ENCODE results near the gene GLIS2.
"Not testable (repeated sequence)": the region's sequence is repeated elsewhere in the genome, so short reads cannot be mapped to it uniquely, and the experiment has no call there.

The GLIS2 gene

DNA sequence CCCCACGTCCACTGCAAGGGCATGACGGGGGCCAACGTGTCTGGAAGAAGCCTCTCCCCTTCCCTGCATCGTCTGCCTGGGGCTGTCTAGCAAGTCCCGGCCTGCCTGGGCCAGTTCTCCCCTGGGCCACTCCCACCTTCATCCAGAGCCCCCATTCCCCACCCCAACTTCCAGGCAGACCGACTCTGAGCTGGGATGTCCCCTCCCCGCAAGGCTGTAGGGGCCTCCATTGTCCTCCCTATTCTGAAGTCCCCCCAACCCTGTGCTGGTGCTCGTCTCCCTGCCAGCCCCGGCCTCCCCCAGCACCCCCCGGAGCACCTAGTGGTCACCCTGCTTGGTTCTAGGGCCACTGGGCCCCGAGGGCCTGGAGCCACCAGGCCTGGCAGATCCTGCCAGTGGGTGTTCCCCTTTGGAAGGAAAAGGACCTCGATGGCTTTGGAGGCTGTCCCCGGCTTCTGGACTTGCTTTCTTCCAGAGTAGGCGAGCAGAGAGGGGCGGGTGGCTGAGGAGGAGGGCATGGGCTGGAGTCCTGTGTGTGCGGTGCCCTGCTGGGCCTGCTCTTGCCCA is 4.8 kb downstream of the GLIS2 start:
- DNase-seq (ENCODE audit: low read depth) = no peak

DNA sequence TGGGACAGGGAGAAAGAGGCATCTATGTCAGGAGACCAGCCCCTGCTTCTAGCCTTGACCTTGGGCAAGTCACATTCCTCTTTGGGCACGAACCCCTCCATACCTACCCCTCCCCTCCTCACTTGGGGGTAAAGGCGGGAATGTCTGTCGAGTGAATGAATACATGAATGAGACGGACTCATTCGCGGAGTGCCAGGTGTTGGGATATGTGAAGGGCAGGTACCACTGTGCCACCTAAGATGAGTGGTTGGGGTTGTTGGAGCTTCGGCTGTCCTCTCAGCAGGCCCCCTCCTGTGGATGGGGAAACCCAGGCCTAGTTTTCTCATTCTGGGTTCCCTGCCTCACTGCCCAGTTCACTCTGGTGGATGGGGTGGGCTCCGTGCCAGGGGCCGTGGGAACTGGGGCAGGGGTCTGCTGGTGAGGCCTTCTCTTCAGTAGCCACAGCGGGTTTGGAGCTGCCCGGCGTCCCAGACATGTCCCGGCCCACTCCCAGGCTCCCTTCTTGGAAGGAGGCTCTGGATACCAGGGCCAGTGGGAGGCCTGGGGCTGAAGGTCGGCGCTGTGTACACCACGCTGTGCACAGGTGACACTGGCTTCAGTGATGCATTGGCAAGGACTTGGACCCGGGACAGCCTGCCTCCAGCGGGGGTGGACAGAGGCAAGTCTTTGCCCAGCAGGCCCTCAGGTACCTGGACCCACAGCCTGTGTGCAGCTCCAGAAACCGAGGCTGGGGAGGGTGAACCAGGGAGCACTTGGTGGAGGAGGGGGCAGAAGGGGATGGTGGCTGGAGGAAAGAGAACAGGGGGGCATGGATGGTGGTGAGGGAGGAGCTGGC is 5.6 kb downstream of the GLIS2 start:
- DNase-seq (ENCODE audit: low read depth) = no peak

DNA sequence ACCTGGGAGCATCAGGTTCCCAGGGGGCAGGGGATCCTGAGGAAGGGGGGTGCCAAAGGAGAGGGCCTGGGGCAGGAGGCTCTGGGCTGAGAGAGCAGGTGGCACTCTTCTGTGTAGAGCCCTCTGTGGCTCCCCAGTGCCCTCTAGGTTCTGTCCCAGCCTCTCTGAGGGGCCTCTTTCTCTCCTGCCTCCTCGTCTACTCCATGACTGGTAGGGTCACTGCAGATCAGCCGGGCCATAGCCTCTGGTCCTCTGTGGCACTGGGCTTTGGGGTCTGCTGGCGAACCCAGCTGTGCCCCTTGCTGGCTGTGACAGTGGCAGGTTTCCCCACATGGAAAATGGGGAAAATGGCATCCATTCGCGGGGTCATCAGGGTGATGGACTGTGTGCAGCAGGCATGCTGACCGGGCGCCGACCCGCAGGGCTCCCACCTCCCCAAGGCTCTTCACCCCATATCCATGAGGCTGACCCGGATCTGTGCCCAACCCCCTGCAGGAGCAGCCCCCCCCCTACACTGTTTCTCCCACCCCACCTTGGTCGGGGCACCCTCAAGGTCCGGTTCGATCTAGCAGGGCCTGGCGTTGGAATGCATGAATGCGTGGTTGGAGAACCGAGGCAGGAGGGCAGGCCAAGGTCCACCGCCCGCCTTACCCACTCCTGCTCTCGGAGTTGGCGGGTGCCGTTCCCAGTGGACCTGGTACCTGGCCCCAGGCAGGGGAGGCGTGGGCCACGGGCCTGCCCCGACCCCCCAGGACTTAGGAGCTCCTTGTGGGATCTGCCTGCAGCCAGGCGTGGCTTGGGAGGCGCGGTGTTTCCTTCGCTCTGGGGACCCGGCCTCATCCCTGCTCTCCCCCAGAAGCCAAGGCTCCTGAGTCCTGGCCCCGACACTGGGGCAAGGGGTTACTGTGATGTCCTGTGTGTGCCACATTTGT is 6.5 kb downstream of the GLIS2 start:
- no peak for DNase-seq (ENCODE audit: low read depth)

DNA sequence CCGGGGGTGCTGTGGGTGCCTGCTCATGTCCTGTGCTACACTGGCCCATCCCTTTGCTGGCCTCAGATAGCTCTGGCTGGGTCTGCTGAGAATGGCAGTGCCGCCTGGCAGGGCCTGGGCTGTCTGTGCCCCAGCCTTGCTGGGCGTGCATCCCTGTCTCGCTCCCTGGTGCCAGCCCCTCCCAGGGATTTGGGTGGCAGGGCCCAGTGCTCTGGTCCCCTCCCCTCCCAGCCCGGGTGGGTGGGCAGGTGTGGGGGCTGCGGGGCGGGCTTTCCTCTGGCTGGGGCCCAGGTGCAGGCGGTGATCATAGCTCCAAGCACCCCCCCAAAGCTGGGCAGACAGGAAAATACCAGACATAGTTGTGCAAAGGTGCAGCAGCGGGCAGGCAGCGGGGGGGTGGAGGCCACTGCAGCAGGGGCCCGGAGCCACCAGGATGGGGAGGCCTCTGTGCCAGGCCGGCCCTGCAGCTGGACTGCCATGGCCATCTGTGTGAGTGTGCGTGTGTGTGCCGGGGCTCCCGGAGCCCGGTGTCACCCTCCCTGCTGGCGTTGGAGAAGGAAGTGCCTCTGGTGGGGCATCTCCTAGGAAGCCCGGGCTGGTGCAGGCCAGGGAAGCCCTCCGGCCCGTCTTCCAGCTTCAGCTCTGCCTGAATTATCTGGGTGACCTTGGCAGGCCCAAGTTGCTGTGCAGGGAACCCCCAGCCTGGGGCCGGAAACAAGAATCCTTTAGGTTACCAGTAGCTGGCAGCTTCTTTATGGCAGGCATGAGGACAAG is 7.4 kb downstream of the GLIS2 start:
- DNase-seq (ENCODE audit: low read depth) = no peak

DNA sequence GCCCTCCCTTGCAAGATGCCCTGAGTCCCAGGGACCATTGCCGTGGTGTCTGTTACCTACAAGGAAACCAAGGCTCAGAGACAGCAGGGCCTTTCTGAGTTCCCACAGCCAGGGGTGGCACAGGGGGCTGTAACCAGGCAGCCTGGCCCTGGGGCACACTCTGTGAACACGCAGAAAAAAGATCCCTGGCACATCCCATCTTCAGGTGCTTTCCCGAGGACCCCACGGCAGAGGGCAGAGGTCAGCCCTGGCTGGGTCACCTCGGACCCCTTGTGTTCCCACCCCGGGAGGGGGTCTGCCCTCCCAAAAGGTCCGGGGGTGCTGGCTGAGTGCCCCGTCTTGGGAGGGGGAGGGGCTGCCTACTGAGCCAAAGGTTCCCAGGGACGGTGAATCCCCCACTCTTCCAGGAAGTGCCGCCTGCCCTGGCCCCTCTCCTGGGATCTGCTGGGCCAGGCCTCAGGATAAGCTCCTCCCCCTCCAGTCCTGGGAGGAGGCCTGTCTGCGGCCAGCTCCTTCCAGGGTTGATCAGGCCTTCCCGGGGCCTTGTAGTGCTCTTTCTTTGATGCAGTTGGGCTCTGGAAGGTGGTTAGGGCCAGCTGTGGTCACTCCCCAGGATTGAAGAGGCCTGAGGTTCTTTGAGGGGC is 8.1 kb downstream of the GLIS2 start:
- no peak for DNase-seq (ENCODE audit: low read depth)

DNA sequence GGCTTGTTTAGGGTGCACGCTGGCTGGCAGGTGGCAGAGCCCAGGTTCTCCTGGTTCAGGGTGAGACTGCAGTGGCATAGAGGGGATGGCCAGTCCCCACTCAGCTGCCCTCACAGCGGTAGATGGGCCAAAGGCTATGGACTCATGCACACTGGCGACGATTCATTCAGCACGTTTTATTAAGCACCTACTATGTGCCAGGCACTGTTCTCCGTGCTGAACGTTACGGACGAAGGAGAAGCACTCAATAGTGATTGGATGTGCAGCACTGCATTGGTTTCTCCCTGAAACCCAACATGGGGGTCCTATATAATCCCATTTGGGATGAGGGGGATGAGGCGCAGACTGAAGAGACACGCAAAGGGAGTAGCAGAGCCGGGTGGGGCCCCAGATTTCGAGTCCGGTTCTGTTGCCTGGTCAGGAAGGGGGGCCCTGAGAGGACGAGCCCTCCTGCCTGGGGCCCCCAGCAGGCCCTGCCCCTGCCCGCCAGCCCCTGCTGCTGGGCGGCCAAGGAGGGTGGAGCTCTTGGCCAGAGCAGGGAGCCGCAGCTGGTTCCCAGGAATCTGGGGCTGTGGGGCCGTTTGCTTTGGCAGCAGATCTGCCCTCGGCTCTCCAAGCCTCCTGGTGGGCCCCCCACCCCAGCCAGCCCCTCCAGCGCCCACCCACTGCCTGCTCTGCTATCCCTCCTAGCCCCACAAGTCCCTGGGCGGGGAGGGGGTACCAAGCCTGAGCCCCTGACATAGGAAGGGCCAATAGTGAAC is 8.8 kb downstream of the GLIS2 start:
- no peak for DNase-seq (ENCODE audit: low read depth)

DNA sequence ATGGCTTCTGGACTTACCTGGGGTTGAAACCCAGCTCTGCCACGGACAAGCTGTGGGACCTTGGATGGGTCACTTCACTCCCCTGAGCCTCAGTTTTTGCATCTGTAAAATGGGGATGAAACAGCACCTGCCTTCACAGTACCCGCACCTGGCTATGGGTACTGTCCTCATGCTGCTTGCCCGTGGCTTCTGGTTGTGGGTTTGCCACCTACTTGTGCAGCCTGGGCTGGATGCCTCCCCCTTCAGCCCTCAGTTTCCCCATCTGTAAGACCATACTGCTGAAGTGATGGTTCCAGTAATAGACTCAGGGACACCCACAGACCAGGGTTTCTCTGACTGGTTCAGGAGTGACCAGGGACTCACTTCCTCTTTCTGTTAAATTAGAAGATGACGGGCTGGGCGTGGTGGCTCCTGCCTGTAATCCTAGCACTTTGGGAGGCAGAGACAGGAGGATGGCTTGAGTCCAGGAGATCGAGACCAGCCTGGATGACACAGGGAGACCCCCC is 9.4 kb downstream of the GLIS2 start:
- DNase-seq (ENCODE audit: low read depth) = no peak

DNA sequence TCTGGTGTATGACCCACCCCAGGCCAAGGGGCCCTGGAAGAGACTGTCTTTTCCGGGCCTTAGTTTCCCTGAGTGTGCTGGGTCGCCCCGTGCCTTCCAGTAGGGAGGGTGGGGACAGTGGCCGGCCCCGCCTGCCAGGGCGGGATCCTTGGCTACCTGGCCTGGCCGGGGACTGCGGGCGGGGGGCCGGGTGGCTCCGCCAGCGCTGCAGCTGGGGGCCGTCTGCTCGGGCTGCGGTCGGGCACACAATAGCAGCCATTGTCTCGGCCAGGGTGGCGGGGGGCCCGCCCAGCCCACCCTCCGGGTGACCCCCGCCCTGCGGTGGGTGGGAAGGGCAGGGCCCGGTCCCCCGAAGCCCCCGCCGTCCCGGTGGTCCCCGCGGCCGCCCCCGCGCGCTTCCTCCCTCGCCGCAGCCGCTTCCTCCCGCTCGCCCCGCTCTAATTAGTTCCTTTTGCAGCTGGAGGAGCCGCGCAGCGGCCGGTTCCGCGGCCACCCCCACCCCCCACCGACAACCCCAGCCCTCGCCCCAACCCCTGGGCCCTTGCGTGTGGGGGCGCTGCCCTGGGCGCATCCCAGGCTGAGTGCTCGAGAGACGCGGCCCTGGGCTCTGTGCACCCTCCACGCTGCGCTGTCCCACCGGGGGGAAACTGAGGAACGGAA is 11.6 kb downstream of the GLIS2 start:
- DNase-seq (ENCODE audit: low read depth) = no peak

DNA sequence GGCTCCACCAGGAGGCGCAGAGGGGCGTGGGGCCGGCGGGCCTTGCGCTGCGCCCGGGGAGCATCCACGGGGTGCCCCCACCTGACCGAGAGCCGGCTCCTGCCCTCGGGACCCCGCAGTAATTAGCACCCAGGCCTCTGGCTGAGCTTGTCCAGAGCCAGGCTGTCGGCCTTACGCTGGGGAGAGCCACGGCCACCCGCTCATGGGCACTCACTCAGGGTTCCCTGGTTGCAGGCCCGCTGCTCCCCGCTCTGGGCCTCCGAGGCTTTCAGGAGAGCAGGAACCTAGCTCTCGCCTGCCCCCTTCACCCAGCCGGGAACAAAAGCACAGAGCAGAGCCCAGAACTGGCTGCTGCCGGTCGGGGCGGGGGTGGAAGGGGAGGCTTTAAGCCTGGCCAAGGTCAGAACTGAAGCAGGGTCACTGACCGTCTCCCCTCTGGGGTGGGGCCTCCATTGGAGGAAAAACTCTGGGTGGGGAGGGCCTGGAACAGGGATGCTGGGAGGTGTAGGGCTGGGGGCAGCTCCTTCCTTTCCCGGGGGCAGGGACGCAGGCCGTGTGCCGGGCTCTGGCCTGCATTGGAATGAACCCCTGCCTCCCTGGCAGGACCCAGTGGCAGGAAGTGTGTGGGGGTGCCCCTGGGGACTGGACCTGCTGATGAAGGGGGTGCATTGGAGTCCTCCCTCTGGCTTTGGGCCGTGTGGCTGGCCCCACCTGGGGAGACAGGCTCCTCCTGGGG is 12.3 kb downstream of the GLIS2 start:
- DNase-seq (ENCODE audit: low read depth) = peak; percentile 25

DNA sequence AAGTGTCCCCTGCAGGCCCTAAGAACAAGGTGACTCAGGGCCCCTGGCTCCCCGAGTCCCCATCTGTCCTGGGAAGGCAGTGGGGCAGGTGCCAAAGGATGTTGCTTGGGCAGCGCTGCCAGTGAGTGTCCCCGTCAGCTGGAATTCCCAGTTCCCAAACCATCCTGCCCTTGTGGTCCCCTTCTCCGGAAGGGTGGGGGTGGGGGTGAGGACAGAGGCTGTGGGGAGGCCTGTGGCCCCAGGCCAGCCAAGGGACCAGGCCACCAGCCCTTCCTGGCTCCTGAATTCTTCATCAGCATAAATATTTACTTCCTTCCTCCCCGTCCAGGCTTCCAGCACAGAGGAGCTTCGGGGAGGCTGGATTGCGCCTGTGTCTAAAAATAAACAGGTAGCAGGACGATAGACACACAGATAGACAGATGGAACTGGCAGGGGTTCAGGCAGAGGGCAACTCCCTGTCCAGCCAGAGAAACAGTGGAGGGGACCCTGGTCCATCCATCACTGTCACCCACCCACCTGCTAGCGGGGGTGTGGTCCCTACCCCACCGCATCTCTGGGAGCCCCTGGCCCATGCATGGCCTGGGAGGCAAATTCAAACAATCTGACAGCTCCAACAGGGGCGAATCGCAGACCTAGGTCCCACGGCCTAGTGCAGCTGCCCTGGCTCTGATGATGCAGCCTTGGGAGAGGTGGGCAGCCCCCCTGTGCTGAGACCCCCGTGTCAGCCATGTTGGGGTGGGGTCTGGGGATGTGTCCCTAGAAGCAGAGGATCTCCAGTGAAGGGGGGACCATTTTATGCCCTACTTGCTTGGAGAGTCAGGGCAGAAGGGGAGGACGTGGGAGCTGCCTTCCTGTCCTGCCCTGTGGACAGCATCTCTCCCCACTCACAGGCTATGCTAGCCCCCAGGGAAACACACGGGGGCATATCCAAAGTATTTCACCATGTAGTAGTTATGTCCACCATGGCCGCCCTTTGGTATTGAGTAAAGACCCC is 13.2 kb downstream of the GLIS2 start:
- no peak for DNase-seq (ENCODE audit: low read depth)

DNA sequence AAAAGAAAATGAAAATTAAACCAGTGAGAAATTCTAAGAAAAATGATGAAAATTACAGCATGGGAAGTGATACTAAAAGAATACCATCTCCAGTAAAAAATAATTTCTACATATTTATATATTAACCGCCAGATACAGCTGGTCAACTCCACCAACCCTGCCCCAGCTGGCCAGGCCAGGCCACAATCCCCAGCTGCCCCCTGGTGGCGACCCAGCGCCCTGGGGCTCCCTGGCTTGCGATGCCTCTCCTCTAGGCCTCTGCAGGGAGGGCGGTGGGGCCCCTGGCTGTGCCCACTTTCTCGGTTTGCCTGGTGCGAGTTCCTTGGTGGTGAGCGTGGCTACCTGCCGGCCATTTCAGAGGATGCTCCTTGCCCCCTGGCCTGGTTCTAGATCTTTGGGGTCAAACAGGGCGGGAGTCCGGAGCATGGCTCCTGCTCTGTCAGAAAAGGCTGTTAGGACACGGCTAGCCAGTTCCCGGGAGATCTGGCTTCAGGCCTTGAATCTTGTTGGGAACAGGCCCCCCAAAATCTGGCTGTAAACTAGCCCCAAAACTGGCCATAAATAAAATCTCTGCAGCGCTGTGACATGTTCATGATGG is 14.5 kb downstream of the GLIS2 start:
- no peak for DNase-seq (ENCODE audit: low read depth)

DNA sequence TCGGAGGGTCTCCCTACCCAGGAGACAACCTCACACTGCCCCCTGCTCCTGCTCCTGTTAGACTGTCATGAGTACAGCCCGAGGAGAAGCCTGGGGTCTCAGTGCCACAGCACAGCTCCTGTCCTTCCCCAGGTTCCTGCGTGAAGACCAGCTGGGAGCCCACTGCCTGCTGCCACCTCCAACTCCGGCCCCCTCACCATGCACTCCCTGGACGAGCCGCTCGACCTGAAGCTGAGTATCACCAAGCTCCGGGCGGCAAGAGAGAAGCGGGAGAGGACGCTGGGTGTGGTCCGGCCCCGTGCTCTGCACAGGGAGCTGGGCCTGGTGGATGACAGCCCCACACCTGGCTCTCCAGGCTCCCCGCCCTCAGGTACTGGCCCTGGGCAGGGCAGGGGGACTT is 16.2 kb downstream of the GLIS2 start:
- DNase-seq (ENCODE audit: low read depth) = no peak

DNA sequence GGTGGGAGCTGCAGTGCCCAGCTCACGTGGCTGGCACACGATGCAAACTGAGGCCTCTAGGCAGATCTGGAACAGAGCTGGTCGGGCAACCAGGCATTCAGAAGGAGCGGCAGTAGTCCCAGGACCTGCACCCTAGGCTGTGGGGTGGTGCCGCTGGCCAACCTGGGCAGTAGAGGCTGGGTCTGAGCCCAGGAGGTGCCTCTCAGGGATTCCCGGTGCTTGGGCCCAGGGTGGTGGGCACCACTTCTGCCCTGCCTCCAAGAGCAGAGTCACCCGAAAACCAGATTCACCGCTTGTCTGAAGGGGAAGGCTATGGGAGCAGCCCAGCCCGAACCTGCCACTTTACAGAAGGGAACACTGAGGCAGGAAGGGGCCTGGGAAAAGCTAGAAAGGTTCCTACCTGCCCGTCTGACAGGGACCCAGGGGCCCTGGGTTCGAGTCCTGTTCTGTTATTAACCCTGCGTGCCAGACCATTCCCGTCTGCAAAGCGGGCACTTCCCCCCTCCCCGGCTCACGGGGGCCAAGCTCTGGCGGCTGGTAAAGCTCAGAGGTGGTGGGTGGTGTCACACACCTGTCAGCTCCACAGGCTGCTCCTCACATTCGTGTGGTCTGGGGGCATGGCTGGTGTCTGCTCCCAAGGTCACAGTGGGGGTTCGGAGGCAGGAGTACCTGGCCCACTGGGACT is 16.9 kb downstream of the GLIS2 start:
- no peak for DNase-seq (ENCODE audit: low read depth)

DNA sequence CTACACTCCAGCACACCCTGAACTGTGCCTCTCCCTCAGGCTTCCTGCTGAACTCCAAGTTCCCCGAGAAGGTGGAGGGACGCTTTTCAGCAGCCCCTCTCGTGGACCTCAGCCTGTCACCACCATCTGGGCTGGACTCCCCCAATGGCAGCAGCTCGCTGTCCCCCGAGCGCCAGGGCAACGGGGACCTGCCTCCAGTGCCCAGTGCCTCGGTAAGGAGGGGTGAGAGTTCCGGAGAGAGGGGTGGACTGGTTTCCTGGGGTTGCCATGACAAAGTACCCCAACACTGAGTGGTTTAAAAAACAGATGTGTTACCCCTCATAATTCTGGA is 17.4 kb downstream of the GLIS2 start:
- no peak for DNase-seq (ENCODE audit: low read depth)

DNA sequence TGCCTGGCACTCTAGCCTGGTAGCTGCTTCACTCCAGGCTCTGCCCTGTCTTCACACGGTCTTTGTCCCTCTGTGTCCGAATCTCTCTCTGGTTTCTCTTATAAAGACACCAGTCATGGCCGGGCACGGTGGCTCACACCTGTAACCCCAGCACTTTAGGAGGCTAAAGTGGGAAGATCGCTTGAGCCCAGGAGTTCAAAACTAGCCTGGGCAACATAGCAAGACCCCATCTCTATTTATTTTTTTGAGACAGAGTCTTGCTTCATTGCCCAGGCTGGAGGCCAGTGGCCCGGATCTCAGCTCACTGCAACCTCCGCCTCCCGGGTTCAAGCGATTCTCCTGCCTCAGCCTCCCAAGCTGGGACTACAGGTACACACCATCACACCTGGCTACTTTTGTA is 17.8 kb downstream of the GLIS2 start:
- not testable (repeated sequence) for DNase-seq (ENCODE audit: low read depth)

DNA sequence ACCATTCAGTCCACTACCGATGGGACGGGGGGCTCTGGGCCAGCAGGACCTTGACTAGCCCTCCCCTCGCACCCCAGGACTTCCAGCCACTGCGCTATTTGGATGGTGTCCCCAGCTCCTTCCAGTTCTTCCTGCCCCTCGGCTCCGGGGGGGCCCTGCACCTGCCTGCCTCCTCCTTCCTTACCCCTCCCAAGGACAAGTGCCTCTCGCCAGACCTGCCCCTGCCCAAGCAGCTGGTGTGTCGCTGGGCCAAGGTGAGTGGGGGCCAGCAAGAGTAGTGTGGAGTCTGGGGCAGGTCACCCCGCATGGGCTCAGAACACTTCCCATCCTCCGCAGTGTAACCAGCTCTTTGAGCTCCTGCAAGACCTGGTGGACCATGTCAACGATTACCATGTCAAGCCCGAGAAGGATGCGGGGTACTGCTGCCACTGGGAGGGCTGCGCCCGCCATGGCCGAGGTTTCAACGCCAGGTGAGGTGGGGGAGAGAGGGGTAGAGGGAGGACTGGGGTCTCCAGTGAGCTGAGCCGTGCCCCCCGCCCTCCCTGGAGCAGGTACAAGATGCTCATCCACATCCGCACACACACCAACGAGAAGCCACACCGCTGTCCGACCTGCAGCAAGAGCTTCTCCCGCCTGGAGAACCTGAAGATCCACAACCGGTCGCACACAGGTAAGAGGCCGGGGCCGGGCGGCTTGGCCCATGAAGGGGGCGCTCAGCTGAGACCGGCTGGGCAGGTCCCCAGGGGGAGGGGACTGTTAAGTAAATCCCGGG is 19.0 kb downstream of the GLIS2 start:
- DNase-seq (ENCODE audit: low read depth) = no peak

All from GM04503 (cell line).